SK-N-SH treated with all-trans-retinoic acid at 6 μM for 48 hours (cell line): Measurements from ENCODE around the gene AP3B1.

Experiments
- BACH2 ChIP-seq: fragments of 250-450 bp; sonication (Bioruptor Pico); IDR thresholded peaks from 2 replicates; pipeline ENCODE4 v1.9.0; 2021; ENCODE audit warnings: mild to moderate bottlenecking, borderline replicate concordance
- ISL1 ChIP-seq: fragments of 250-450 bp; sonication (Bioruptor Pico); IDR thresholded peaks from 2 replicates; pipeline ENCODE4 v2.1.2; 2022; ENCODE audit warnings: mild to moderate bottlenecking, moderate library complexity
- PATZ1 ChIP-seq: fragments of 250-450 bp; sonication (Bioruptor Pico); IDR thresholded peaks from 2 replicates; pipeline ENCODE4 v1.8.0; 2020; ENCODE audit warnings: mild to moderate bottlenecking, moderate library complexity, borderline replicate concordance
- RARB ChIP-seq: fragments of 250-450 bp; sonication (Bioruptor Pico); IDR thresholded peaks from 2 replicates; pipeline ENCODE4 v1.8.0; 2021; ENCODE audit warnings: mild to moderate bottlenecking, moderate library complexity
- ZC3H10 ChIP-seq: fragments of 250-450 bp; sonication (Bioruptor Pico); IDR thresholded peaks from 2 replicates; pipeline ENCODE4 v1.5.1; 2021; ENCODE audit warnings: mild to moderate bottlenecking, moderate library complexity
- TF ChIP-seq, protein P1 (sequence below): fragments of 250-450 bp; sonication (Bioruptor Pico); IDR thresholded peaks from 2 replicates; pipeline ENCODE4 v1.5.1; 2020; ENCODE audit warnings: low read depth, mild to moderate bottlenecking, moderate library complexity

- TF ChIP-seq, protein P1, sequence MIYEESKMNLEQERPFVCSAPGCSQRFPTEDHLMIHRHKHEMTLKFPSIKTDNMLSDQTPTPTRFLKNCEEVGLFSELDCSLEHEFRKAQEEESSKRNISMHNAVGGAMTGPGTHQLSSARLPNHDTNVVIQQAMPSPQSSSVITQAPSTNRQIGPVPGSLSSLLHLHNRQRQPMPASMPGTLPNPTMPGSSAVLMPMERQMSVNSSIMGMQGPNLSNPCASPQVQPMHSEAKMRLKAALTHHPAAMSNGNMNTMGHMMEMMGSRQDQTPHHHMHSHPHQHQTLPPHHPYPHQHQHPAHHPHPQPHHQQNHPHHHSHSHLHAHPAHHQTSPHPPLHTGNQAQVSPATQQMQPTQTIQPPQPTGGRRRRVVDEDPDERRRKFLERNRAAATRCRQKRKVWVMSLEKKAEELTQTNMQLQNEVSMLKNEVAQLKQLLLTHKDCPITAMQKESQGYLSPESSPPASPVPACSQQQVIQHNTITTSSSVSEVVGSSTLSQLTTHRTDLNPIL (CRISPR knock-in tag) = no peak
- TF ChIP-seq RARB (no peak), ZC3H10 (CRISPR knock-in tag) (no peak), BACH2 (CRISPR knock-in tag) (no peak), PATZ1 (CRISPR knock-in tag) (no peak), ISL1 (no peak)
Observed at GRCh38 chr5:78260771-78261170, 33.7 kb downstream of the AP3B1 start.
